HAP-1 (cell line): ENCODE measurements around the gene MR1.

Experiments
- DNase-seq, 2 experiments: peaks; one replicate each; pipeline ENCODE4 v3.0.0-alpha.2; 2016 to 2020; ENCODE audit warnings: low spot score in 2 of 2
- H3K27me3 ChIP-seq: fragments of 250-450 bp; sonication (Bioruptor Pico); 2 replicates; pipeline ENCODE4 v1.5.1; 2020; ENCODE audit warnings: low read depth, mild to moderate bottlenecking, moderate library complexity
- H3K36me3 ChIP-seq: fragments of 250-450 bp; sonication (Bioruptor Pico); replicated peaks from 2 replicates; pipeline ENCODE4 v1.5.1; 2020; ENCODE audit warnings: mild to moderate bottlenecking
- H3K4me1 ChIP-seq: fragments of 250-450 bp; sonication (Bioruptor Pico); 2 replicates; pipeline ENCODE4 v1.5.1; 2020; ENCODE audit warnings: mild to moderate bottlenecking
- H3K4me3 ChIP-seq: fragments of 250-450 bp; sonication (Bioruptor Pico); 2 replicates; pipeline ENCODE4 v1.5.1; 2020; ENCODE audit warnings: mild to moderate bottlenecking, moderate library complexity
- H3K9me3 ChIP-seq: fragments of 250-450 bp; sonication (Bioruptor Pico); 2 replicates; pipeline ENCODE4 v1.5.1; 2020; ENCODE audit warnings: mild to moderate bottlenecking, moderate library complexity
- in situ Hi-C: fragments of 300-500 bp; cut with MboI; formaldehyde crosslinking; loops from 3 replicates; pipeline ENCODE4 v1.14.3; 2020; ENCODE audit warnings: low sequenced_read_pairs, inconsistent platforms, mixed read lengths

Gene MR1

DNA sequence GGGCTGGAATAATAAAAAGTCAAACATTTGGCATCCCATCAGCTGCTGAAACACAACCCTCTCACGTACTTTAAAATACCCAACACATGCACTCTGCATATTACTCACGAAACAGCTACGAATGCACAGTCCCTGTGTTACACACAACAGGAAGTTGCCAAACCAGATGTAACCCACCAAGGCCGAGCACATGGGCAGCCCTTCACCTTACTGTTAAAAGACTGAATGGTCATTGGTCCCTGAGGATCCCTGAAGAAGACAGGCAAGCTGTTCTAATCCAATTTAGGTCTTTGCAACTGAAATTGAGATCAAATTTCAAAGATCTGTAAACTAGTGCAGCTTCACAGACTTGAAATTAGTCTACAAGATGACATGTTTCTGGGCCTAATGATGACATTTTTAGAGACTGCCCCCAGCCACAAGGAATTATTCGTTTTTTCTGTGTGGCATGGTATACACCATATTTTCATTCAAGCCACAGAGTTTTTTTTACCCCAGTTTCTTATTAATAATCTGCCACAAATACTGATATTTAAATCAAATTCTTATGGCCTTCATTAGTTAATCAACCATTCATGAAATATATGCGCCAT lies 29.1 kb downstream of the MR1 start:
- no peaks in the 10 kb centered on the region for H3K36me3 ChIP-seq
- no peak for DNase-seq
- H3K27me3 ChIP-seq, result no peaks in the 10 kb centered on the region
- H3K4me3 ChIP-seq, result no peak overlapping the region
- peaks cover 29% of the 10 kb centered on the region for H3K4me1 ChIP-seq
- H3K9me3 ChIP-seq, result 0 out of 2 replicates have a peak, but pooled peaks cover 2% of the 10 kb centered on the region
- in situ Hi-C loops, result no loop called here

DNA sequence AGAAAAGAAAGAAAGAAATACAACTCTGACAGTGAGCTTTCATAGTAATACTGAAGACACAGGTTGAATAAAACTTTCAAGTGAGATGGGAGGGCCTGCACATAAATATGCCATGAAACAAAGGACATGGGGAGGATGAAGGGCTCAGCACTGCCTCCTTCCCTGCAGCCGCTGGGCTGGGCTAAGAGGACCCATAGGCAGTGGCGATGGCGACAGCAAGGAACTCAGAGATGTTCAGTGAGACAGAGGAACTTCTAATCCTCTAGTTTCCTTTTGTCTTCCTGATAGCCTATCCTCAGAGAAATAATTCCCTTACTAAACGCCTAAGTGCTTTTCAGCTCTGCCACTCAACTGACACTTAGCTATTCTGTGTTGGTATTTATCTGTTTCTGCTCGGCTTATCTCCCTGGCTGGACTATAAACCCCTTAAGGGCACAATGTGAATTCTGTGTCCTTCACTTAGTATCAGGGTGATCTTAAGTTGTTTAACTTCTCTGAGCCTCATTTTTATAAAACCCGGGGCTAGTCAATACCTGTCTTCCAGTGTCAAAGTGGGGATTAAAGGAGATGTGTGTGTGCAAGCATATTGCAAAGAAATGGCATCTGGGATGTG lies 30.3 kb downstream of the MR1 start:
- in situ Hi-C loops, result no loop called here
- Histone ChIP-seq H3K4me3 (no peak overlapping the region), H3K9me3 (0 out of 2 replicates have a peak, but pooled peaks cover 2% of the 10 kb centered on the region), H3K36me3 (no peaks in the 10 kb centered on the region), H3K27me3 (no peaks in the 10 kb centered on the region), H3K4me1 (peaks cover 29% of the 10 kb centered on the region)
- peak; percentile 85 to 99 for DNase-seq

DNA sequence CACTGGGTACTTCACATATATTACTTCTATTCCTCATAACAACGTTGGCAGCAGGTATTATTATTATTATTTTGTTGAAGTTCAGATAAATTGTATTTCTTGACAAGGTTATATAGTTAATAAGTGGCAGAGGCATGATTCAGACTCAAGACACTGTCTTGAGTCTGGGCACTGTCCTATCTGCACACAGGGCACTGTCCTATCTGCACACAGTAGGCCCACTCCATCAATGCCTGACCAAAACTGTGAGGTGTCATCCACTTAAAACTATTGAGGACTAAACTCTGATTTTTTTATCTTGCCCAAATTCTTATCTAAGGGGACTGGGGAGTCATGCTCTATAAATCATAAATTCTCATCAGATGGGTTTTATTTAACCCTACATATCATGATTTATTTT lies 30.9 kb downstream of the MR1 start:
- Histone ChIP-seq H3K9me3 (no peaks in the 10 kb centered on the region), H3K36me3 (no peaks in the 10 kb centered on the region), H3K4me1 (peaks cover 29% of the 10 kb centered on the region), H3K4me3 (no peak overlapping the region), H3K27me3 (no peaks in the 10 kb centered on the region)
- in situ Hi-C loops, result no loop called here
- no peak for DNase-seq

DNA sequence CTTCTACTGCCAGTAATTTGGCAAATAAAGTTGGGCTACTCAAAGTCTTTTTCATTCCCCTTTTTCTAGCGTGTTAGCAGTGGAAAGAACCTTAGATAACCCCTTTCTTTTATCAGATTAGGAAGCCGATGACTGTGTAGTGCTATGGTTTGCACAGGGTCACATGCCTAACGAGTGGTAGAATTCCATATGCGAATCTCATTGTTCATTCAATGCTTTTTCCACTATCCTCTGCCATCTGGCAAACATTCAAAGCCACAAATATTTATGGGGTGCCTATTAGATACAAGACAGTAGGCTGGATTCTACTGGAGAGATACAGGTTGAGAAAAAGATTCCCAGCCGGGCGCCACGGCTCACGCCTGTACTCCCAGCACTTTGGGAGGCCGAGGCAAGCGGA lies 39.9 kb downstream of the MR1 start:
- DNase-seq, result no peak
- Histone ChIP-seq H3K9me3 (no peaks in the 10 kb centered on the region), H3K27me3 (no peaks in the 10 kb centered on the region), H3K4me1 (peaks cover 24% of the 10 kb centered on the region), H3K36me3 (no peaks in the 10 kb centered on the region), H3K4me3 (no peak overlapping the region)
- in situ Hi-C loops, result no loop called here

DNA sequence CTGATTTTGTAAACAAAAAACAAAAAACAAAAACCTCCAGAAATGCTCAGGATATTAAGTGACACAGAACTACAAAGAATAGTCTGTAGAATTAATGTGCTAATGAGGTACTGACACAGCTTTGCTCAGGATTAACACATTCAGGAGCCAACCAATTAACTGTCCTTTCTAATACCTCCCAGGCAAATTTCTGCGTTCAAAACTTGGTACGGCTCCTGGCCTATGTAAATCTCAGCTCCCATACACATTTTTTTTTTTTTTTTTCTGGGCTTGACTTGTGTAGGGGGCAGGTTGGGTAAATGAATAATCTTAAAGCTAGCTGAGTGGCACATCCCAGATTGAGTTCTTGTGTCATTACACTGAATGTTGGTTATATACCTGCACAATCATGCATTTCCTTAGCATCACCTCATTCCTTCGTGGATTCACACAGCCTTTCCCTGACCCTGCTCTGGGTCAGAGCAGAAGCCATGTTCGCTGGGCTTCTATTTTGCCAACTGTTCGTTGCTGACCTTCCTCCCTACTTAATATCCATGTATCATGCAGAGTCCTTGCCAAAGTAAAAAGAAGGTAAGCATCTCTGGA lies 42.1 kb downstream of the MR1 start:
- peaks cover 24% of the 10 kb centered on the region for H3K4me1 ChIP-seq
- no peaks in the 10 kb centered on the region for H3K36me3 ChIP-seq
- in situ Hi-C loops, result no loop called here
- peak; percentile 32 to 50 for DNase-seq
- no peaks in the 10 kb centered on the region for H3K9me3 ChIP-seq
- H3K4me3 ChIP-seq, result no peak overlapping the region
- H3K27me3 ChIP-seq, result no peaks in the 10 kb centered on the region

DNA sequence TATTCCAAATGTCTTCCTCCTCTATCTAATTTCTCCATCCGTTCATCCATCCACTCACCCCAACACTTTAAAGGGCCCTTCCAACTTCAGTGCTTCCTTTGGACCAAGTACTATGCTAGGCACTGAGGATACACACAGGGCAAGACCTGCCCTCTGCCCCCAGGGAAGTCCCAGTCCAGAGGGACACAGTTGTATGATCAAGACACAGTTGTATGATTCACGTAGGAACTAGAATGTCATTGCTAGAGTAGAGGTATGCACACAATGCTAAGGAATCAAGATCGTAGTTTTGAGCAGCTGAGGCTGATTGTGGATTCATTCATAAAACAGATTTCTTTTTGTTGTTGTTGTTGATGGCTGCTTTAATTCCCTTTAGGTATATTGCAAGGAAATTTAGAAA lies 43.1 kb downstream of the MR1 start:
- Histone ChIP-seq H3K4me1 (peaks cover 31% of the 10 kb centered on the region), H3K36me3 (no peaks in the 10 kb centered on the region), H3K27me3 (no peaks in the 10 kb centered on the region), H3K9me3 (no peaks in the 10 kb centered on the region), H3K4me3 (no peak overlapping the region)
- no peak for DNase-seq
- in situ Hi-C loops, result no loop called here

DNA sequence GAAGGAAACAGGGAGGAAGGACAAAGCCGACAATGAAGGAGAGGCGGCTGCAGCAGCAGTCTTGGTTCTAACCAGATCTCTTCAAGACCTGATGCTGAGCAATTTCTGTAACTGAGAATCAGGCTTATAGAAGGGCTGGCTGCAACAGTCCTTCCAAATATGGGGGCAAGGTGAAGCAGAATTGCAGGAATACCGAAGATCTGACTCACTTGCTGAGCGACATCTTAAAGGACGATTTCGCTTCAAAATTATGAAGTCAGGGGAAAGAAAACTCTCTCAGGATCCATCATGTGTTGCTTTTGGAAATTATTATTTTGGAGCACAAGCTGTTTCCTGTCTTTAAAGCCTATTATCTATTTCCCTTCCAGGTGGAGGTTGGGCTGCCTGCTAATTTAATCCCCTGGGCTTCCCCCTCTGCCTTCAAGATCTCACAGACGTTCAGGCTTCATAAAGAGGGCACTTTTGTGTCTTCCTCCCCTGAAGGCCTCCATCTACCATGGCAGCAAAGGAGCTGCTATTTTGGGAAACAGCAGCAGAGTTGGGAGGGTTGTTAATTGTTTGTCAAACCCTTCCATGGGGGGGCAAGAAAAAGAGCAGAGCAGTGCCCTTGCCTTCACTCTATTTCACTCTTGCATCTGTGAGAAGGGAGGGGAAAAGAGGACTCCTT lies 43.9 kb downstream of the MR1 start:
- no peaks in the 10 kb centered on the region for H3K27me3 ChIP-seq
- H3K36me3 ChIP-seq, result no peaks in the 10 kb centered on the region
- DNase-seq, result no peak
- no peaks in the 10 kb centered on the region for H3K9me3 ChIP-seq
- in situ Hi-C loops, result no loop called here
- H3K4me3 ChIP-seq, result no peak overlapping the region
- H3K4me1 ChIP-seq, result peaks cover 31% of the 10 kb centered on the region

DNA sequence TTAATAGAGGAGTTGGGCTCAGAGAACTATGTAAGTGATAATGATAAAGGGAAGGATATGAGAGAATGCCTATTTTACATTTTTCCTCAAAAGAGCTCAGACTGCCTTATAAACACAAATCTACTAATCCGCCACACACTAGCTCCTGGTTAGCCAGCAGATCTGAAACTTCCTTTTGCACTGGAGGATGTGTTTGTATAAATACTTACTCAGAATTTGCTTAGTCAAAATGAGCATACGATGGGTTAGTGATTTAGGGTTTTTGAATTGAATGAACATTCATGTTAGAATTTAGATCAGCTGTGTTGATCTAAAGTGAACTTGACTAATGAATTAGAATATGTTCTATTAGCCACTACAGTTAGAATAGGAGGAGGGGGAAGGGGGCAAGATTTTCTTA lies 45.6 kb downstream of the MR1 start:
- H3K9me3 ChIP-seq, result no peaks in the 10 kb centered on the region
- DNase-seq, result no peak
- no peaks in the 10 kb centered on the region for H3K36me3 ChIP-seq
- in situ Hi-C loops, result no loop called here
- H3K4me1 ChIP-seq, result peaks cover 31% of the 10 kb centered on the region
- no peak overlapping the region for H3K4me3 ChIP-seq
- H3K27me3 ChIP-seq, result no peaks in the 10 kb centered on the region

DNA sequence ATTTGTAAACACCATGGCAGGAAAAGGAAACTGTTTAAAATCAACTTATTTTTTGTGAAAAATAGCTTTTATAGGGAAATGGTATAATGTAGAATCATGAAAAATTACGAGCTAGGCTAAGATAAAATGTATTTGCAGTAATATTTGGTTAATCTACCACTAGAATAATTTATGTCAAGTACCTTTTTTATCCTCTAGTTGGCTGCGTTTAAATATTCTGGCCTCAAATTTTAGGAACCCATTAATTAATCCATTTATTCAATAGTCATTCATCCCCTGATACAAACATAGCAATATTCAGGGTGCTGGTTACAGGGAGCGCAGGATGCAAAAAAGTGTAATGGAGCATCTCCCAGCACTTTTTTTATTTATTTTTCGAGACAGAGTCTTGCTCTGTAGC lies 46.1 kb downstream of the MR1 start:
- no peak overlapping the region for H3K4me3 ChIP-seq
- H3K4me1 ChIP-seq, result peaks cover 31% of the 10 kb centered on the region
- no peaks in the 10 kb centered on the region for H3K9me3 ChIP-seq
- no peaks in the 10 kb centered on the region for H3K27me3 ChIP-seq
- in situ Hi-C loops, result no loop called here
- no peak for DNase-seq
- H3K36me3 ChIP-seq, result no peaks in the 10 kb centered on the region

DNA sequence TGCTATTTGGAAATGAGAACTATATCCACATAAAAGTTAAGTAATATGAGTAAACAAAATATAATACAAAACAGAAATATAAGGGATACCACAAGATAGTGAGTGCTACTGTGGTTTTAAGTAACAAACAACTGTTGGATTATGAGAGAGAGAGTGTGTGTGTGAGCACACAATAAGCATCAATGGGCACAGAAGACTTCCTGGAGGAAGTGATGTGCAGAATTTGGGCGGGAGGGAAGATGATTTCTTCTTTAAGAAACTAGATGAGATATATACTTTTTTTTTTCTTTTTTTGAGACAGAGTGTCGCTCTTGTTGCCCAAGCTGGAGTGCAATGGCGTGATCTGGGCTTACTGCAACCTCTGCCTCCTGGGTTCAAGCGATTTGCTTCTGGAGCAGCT lies 46.8 kb downstream of the MR1 start:
- Histone ChIP-seq H3K4me1 (peaks cover 26% of the 10 kb centered on the region), H3K9me3 (no peaks in the 10 kb centered on the region), H3K4me3 (no peak overlapping the region), H3K27me3 (no peaks in the 10 kb centered on the region), H3K36me3 (no peaks in the 10 kb centered on the region)
- in situ Hi-C loops, result no loop called here
- DNase-seq, result no peak

DNA sequence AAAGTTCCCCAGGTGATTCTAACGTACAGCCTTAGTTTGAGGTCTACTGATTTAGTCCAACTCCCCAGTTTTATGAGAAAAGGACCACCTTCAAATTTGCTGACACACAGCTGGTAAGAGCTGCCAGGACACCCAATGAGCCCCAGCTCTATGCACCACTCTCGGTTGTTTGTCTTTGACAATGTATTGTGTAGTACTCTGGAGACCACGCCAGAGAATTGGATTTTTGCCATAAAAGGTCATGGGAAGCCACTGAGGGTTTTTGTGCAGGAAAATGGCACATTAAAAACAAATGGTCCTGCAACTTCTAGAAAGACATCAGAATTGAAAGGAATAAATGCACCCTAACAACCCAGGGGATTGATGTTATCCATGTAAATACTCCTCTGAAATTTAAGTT lies 47.6 kb downstream of the MR1 start:
- Histone ChIP-seq H3K27me3 (no peaks in the 10 kb centered on the region), H3K4me1 (peaks cover 17% of the 10 kb centered on the region), H3K9me3 (no peaks in the 10 kb centered on the region), H3K36me3 (no peaks in the 10 kb centered on the region), H3K4me3 (no peak overlapping the region)
- peak in 1 of 2 experiments; percentile 33 for DNase-seq
- in situ Hi-C loops, result no loop called here

DNA sequence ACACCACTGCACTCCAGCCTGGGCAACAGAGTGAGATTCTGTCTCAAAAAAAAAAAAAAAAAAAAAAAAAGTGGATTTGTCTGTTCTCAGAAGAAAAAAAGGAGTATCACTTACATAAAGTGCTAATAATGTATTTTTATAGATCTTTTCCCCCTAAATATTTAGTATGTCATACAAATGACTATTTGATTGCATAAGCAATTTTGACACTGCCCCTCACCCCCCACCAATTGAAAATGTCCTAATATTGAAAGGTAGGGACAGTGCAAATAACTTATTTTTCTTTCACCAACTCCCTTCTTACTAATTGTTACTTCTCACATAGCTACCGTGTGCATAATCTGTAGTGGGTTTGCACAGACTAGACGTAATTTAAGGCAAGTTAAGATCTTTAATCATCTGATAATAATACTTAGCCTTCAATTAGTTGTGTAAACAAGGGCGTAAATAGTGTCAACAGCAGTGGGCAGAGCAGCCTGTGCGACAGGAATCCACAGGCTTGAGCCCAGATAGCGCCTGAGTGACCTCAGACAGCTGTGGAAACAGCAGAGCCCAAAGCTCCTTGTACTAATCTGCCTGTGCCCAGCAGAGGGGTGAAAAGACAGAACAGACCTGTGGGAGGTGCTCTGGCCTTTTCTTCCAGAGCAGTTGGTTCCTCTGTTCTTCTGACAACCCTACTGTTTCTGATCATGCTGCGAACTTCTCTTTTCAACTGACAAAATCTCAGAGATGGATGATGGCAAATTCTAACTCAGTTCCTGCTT lies 50.2 kb downstream of the MR1 start:
- no peak overlapping the region for H3K4me3 ChIP-seq
- peaks cover 15% of the 10 kb centered on the region for H3K4me1 ChIP-seq
- no peaks in the 10 kb centered on the region for H3K9me3 ChIP-seq
- H3K36me3 ChIP-seq, result no peaks in the 10 kb centered on the region
- no peaks in the 10 kb centered on the region for H3K27me3 ChIP-seq
- in situ Hi-C loops, result no loop called here
- DNase-seq, result peak; percentile 45 to 52

DNA sequence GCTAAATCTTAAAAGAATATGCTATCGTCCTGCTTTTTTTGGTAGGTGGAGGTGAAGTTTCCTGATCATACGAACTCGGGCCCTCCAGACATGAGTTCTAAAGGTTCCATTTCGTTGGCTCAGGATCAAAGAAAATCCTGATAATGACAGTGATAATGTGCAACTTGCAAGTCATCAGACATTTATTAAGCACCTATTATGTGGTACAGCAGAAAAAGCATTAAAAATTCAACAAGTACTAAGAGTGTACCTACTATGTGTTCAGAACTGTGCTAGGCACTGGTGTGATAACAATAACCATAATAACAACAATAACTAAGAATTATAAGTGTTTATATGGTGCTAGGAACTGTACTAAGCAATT lies 50.8 kb downstream of the MR1 start:
- Histone ChIP-seq H3K4me1 (peaks cover 15% of the 10 kb centered on the region), H3K9me3 (no peaks in the 10 kb centered on the region), H3K27me3 (no peaks in the 10 kb centered on the region), H3K4me3 (no peak overlapping the region), H3K36me3 (no peaks in the 10 kb centered on the region)
- in situ Hi-C loops, result no loop called here
- DNase-seq, result no peak

DNA sequence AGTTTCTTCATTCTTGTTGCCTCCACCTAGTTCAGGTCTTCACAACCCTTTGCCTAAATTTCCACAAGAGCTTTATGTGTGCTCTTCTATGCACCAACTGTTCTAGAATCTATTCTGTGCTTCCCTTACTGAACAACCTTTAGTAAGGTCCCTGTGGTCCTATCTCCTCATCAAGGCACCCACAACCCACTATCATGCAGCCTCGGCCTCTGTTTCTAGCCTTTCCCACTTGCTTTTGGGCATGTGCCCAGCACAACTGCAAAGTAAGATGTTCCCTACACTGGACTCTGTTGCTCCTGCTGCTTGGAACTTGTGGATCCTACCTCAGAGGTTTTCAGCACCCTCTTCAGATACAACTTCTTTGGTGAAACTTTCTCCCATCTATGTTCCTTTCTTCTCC lies 52.3 kb downstream of the MR1 start:
- Histone ChIP-seq H3K36me3 (no peaks in the 10 kb centered on the region; the same call in 1 of the 2 replicates), H3K4me3 (no peak overlapping the region), H3K27me3 (no peaks in the 10 kb centered on the region), H3K4me1 (peaks cover 19% of the 10 kb centered on the region), H3K9me3 (no peaks in the 10 kb centered on the region)
- in situ Hi-C loops, result no loop called here
- no peak for DNase-seq
